ENCODE data around the gene ATP12A. TPM values are rescaled to one million over a fixed set of nuclear protein-coding genes. Genes with fewer than 3 reads are reported as not detected.

ATP12A gene
- not detected in 5 replicates for total RNA-seq (2022; extraction: Qiagen RNA extraction; ENCODE audit: low read depth)

GRCh38 chr13:24680258-24680920 lies at the start of gene ATP12A:
TSS of gene ATP12A (plus strand) at chr13:24680408. CDS start at chr13:24680744, 336 bp downstream.

Other genes starting within 250 kb of the ATP12A start
- 41.2 to 53.2 TPM (median 49.8 TPM) in 5 replicates for gene PARP4, start 167.6 kb upstream of the ATP12A start, total RNA-seq (2022; extraction: Qiagen RNA extraction; ENCODE audit: low read depth)
- not detected in 5 replicates for gene RNF17, start 83.8 kb downstream of the ATP12A start, total RNA-seq (2022; extraction: Qiagen RNA extraction; ENCODE audit: low read depth)

All from A549 treated with GW870086 at 1 μM for 4 hours (cell line).